Epithelial cell of esophagus (primary cell): ENCODE results near the gene MBOAT2.

ENCODE experiments used
- DNase-seq: peaks from one replicate; pipeline ENCODE4 v3.0.0; 2010; ENCODE audit warnings: low read depth
- H3K4me3 ChIP-seq: 2 replicates; pipeline ENCODE4 v1.5.1; 2011; ENCODE audit warnings: mild to moderate bottlenecking, low read length, control low read depth
- CTCF ChIP-seq: IDR thresholded peaks from 2 replicates; pipeline ENCODE4 v1.5.1; 2011; ENCODE audit warnings: low read depth, mild to moderate bottlenecking, low read length, control low read depth, inconsistent platforms; ENCODE audit not compliant: insufficient read depth; ENCODE audit errors: missing control alignments

The MBOAT2 gene

GRCh38 chr2:8893978-8894820 lies 109.3 kb downstream of the MBOAT2 start:
- TF ChIP-seq CTCF, result no peak
- DNase-seq, result no peak
- H3K4me3 ChIP-seq, result no peak overlapping the region

DNA sequence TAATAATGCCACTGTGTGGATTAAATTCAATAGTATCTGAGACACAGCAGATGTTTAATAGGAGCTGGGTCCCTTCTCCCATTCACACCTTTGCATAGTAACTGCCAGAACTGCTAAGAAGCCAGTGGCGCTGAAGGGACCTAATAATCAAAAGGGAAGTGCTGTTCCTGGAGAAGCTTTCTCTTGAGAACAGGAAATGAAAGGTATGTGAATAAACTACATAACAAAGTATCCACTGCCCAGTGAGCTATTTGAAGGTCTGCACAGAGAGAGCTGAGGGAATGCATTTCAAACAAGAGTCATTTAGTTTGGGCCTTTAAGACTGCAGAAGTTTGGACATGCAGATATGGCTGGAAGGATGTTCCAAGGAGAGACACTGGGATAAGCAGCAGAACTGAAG lies 110.0 kb downstream of the MBOAT2 start:
- no peak overlapping the region for H3K4me3 ChIP-seq
- no peak for DNase-seq
- TF ChIP-seq CTCF, result no peak

DNA sequence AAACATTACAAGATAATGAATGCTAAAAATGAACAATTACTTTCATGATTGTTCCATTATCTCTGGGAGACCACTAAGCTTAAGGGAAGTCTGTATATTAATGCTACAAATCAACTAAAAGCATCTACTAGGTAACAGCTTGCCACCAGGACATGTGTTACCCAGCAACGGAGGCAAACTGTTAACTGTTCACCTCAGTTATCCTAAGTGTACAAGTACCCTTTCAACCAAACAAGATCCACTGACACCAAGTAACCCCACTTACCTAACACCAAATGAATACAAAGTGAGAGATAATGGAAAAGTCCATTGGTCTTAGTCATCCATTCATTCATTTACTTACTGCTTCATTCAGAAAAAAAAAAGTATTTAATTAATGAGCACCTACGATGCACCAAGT lies 111.4 kb downstream of the MBOAT2 start:
- no peak overlapping the region for H3K4me3 ChIP-seq
- DNase-seq, result no peak
- TF ChIP-seq CTCF, result no peak

GRCh38 chr2:8889978-8890377 lies 113.5 kb downstream of the MBOAT2 start:
- no peak overlapping the region for H3K4me3 ChIP-seq
- peak; percentile 9 for DNase-seq
- TF ChIP-seq CTCF, result no peak

GRCh38 chr2:8888963-8889362 lies 114.5 kb downstream of the MBOAT2 start:
- no peak for TF ChIP-seq CTCF
- DNase-seq, result no peak
- H3K4me3 ChIP-seq, result no peak overlapping the region

DNA sequence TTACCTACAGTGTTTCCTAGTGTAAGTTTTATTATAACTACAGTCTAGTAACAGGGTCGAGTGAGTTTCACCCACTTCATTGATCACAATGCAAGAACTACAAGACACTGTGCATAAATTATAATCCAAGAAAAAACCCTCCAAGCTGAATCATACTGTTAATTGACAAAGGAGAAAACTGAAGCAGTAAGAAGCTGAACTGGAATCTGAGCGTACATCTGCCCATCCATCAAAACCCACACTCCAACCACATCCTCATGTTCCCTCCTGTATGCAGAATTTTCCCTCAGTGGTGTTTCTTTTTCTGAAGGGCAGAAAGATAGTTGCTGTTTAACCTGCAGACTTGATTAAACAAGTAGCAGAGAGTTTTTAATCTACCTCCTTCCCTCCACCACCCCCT lies 116.6 kb downstream of the MBOAT2 start:
- TF ChIP-seq CTCF, result no peak
- H3K4me3 ChIP-seq, result no peak overlapping the region
- DNase-seq, result no peak

DNA sequence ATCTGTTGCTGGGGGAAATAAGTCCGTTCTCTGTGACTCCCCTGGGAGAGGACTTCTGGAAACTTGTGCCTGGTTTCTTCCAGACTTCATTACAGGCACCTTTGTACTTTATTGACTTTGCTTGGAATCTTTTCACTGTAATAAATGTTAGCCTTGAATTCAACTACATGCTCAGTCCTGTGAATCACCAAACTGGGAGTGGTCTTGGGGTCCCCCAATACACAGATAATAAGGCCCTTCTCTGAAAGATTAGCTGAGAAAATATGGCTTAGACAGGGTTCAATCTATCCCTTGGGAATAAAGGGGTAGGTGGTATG lies 117.3 kb downstream of the MBOAT2 start:
- DNase-seq, result no peak
- no peak for TF ChIP-seq CTCF
- no peak overlapping the region for H3K4me3 ChIP-seq
